Measurements from ENCODE around the gene PNPLA7. TPM values are rescaled to one million over a fixed set of nuclear protein-coding genes. Genes with fewer than 3 reads are reported as not detected.

PNPLA7 gene
- total RNA-seq, 1 experiment from 2014 or later = 0.90 TPM

GRCh38 chr9:137531099-137531765, 19.0 kb downstream of the PNPLA7 start:
- ChIA-PET POLR2A (ENCODE audit: low non-redundant PET) (no interaction called here), CTCF (no interaction called here)
- H3K27me3 ChIP-seq (replicated peaks; ENCODE audit: insufficient read depth, low read depth, low read length, poor library complexity) = no peaks in the 10 kb centered on the region
- no TSS peak for BruUV-seq (replicated peaks)
- no peaks in the 10 kb centered on the region for H3K9me3 ChIP-seq (ENCODE audit: low read depth, low read length, poor library complexity, severe bottlenecking)
- H3K27ac ChIP-seq (ENCODE audit: low read depth, low read length, poor library complexity, severe bottlenecking) = no peak overlapping the region
- intact Hi-C loops (cut with micrococcal nuclease; ENCODE audit: unreplicated experiment) = no loop called here
- DNase-seq (ENCODE audit: low spot score) = no peak
- no peaks in the 10 kb centered on the region for H3K36me3 ChIP-seq (ENCODE audit: insufficient read depth, low read length, poor library complexity, severe bottlenecking)
- H3K4me3 ChIP-seq (ENCODE audit: low read depth, low read length, poor library complexity, severe bottlenecking) = no peak overlapping the region
- no peaks in the 10 kb centered on the region for H3K4me1 ChIP-seq (ENCODE audit: insufficient read depth, low read length, poor library complexity, severe bottlenecking)
- TF ChIP-seq EZH2 (IDR thresholded peaks at IDR 0.05; ENCODE audit: borderline replicate concordance, low read depth, low read length, poor library complexity, severe bottlenecking) = no peak

- Histone ChIP-seq H3K27me3 (replicated peaks; ENCODE audit: insufficient read depth, low read depth, low read length, poor library complexity) (no peaks in the 10 kb centered on the region), H3K4me3 (ENCODE audit: low read depth, low read length, poor library complexity, severe bottlenecking) (no peak overlapping the region), H3K9me3 (ENCODE audit: low read depth, low read length, poor library complexity, severe bottlenecking) (no peaks in the 10 kb centered on the region), H3K36me3 (ENCODE audit: insufficient read depth, low read length, poor library complexity, severe bottlenecking) (no peaks in the 10 kb centered on the region), H3K4me1 (ENCODE audit: insufficient read depth, low read length, poor library complexity, severe bottlenecking) (no peaks in the 10 kb centered on the region), H3K27ac (ENCODE audit: low read depth, low read length, poor library complexity, severe bottlenecking) (no peak overlapping the region)
- BruUV-seq (replicated peaks) = no TSS peak
- POLR2A ChIA-PET (ENCODE audit: low non-redundant PET) = no interaction called here
- DNase-seq (ENCODE audit: low spot score) = no peak
- no peak for TF ChIP-seq CTCF (conservative IDR thresholded peaks at IDR 0.05; ENCODE audit: low read depth, low read length)
- TF ChIP-seq EZH2 (IDR thresholded peaks at IDR 0.05; ENCODE audit: borderline replicate concordance, low read depth, low read length, poor library complexity, severe bottlenecking) = no peak
- intact Hi-C loops (cut with micrococcal nuclease; ENCODE audit: unreplicated experiment) = no loop called here
- CTCF ChIA-PET = no interaction called here
Observed at GRCh38 chr9:137530331-137530730, 19.9 kb downstream of the PNPLA7 start.

- POLR2A ChIA-PET (ENCODE audit: low non-redundant PET) = no interaction called here
- no peak overlapping the region for H3K27ac ChIP-seq (ENCODE audit: low read depth, low read length, poor library complexity, severe bottlenecking)
- CTCF ChIA-PET = interaction anchor here (0.6 kb wide), 1 partner anchor 125 kb away, joined by 4 read pairs; no protein-coding TSS in a partner anchor
- H3K4me3 ChIP-seq (ENCODE audit: low read depth, low read length, poor library complexity, severe bottlenecking) = no peak overlapping the region
- H3K36me3 ChIP-seq (ENCODE audit: insufficient read depth, low read length, poor library complexity, severe bottlenecking) = no peaks in the 10 kb centered on the region
- TF ChIP-seq CTCF (conservative IDR thresholded peaks at IDR 0.05; ENCODE audit: low read depth, low read length) = no peak
- no peak for TF ChIP-seq EZH2 (IDR thresholded peaks at IDR 0.05; ENCODE audit: borderline replicate concordance, low read depth, low read length, poor library complexity, severe bottlenecking)
- no peaks in the 10 kb centered on the region for H3K27me3 ChIP-seq (replicated peaks; ENCODE audit: insufficient read depth, low read depth, low read length, poor library complexity)
- intact Hi-C loops (cut with micrococcal nuclease; ENCODE audit: unreplicated experiment) = no loop called here
- BruUV-seq (replicated peaks) = no TSS peak
- no peak for DNase-seq (ENCODE audit: low spot score)
- no peaks in the 10 kb centered on the region for H3K4me1 ChIP-seq (ENCODE audit: insufficient read depth, low read length, poor library complexity, severe bottlenecking)
- H3K9me3 ChIP-seq (ENCODE audit: low read depth, low read length, poor library complexity, severe bottlenecking) = no peaks in the 10 kb centered on the region
Observed at GRCh38 chr9:137524981-137525317, 25.3 kb downstream of the PNPLA7 start.
